H1 (cell line): ENCODE data around the gene CCBE1.

Experiments used
- NANOG ChIP-seq: IDR thresholded peaks from 2 replicates; pipeline ENCODE4 v1.6.1; 2011; ENCODE audit warnings: low read length, low read depth, mild to moderate bottlenecking, inconsistent platforms; ENCODE audit not compliant: insufficient read depth, poor library complexity, severe bottlenecking
- POLR2AphosphoS5 ChIP-seq: IDR thresholded peaks from 2 replicates; pipeline ENCODE4 v1.6.1; 2011; ENCODE audit warnings: low read depth, low read length
- RXRA ChIP-seq: IDR thresholded peaks from 2 replicates; pipeline ENCODE4 v1.6.1; 2011; ENCODE audit warnings: low read depth, mild to moderate bottlenecking, low read length, moderate library complexity; ENCODE audit not compliant: insufficient read depth
- SP2 ChIP-seq: IDR thresholded peaks from 2 replicates; pipeline ENCODE4 v1.6.1; 2012; ENCODE audit warnings: mild to moderate bottlenecking, low read length, inconsistent platforms

GRCh38 chr18:59685501-59685900 is 11.7 kb downstream of the CCBE1 start:
- TF ChIP-seq NANOG (no peak), SP2 (no peak), RXRA (no peak), POLR2AphosphoS5 (no peak)
